Mucosa of stomach (tissue), 1 donor: ENCODE data around the gene CORO6.

Source experiments
- H3K27me3 ChIP-seq: one replicate; pipeline ENCODE4 v1.7.0; 2013; ENCODE audit warnings: mild to moderate bottlenecking, low read length; ENCODE audit not compliant: control insufficient read depth, insufficient read depth
- H3K36me3 ChIP-seq: one replicate; pipeline ENCODE4 v1.7.0; 2013; ENCODE audit warnings: low read length; ENCODE audit not compliant: control insufficient read depth, insufficient read depth
- H3K4me1 ChIP-seq: one replicate; pipeline ENCODE4 v1.7.0; 2013; ENCODE audit warnings: mild to moderate bottlenecking, low read length; ENCODE audit not compliant: control insufficient read depth, insufficient read depth
- H3K4me3 ChIP-seq: one replicate; pipeline ENCODE4 v1.7.0; 2013; ENCODE audit warnings: low read length
- H3K9ac ChIP-seq: one replicate; pipeline ENCODE4 v1.7.0; 2013; ENCODE audit warnings: mild to moderate bottlenecking, low read length, moderate library complexity
- H3K9me3 ChIP-seq: one replicate; pipeline ENCODE4 v1.7.0; 2013; ENCODE audit warnings: mild to moderate bottlenecking, low read length, moderate library complexity; ENCODE audit not compliant: control insufficient read depth
- donor health status: Pancreatic carcinoma.

CORO6 gene

DNA sequence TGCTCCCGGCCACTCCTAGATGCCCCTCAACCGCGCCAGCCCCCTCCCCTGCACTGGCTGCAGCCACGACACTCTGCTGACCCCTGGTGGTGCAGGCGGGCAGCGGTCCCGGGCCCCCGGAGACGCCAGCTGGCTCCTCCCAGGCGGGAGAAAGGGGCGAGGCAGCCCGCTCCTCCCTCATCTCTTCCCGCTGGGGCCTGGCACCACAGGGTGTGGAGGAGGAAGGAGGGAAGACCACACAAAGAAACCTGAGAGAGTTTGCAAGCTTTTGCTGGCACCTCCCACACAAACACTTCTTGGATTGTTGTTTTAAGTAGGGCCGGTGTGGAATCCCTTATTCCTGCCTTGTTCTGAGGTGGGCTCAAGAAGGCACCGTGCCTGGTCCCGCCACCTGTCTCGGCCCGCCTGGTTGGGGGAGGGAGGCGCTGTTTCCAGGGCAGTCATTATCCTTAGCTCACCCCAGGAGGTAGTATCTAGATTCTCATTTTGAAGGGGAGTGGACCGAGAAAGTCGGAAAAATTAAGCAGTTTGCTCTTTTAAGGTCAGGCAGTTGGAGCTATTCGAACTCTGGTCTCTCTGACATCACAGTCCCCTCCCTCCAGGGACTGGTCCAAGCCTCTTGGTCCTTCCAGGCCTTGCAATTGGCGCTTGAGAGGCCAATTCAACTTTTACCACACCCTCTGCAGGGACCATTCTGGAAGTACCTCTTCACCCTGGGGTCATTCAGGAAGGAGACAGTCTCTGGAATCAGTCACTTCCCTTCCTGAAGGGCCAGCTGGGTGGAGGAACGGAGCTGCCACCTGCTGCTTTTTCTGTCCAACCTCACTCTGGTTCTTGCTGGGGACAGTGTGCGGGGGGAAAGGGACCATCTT, 30.7 kb downstream of the CORO6 start:
- Histone ChIP-seq H3K4me1 (peaks cover 54% of the 10 kb centered on the region), H3K9me3 (no peaks in the 10 kb centered on the region), H3K36me3 (no peaks in the 10 kb centered on the region), H3K9ac (peak overlapping the region; percentile 30), H3K27me3 (no peaks in the 10 kb centered on the region), H3K4me3 (peak overlapping the region; percentile 24)

DNA sequence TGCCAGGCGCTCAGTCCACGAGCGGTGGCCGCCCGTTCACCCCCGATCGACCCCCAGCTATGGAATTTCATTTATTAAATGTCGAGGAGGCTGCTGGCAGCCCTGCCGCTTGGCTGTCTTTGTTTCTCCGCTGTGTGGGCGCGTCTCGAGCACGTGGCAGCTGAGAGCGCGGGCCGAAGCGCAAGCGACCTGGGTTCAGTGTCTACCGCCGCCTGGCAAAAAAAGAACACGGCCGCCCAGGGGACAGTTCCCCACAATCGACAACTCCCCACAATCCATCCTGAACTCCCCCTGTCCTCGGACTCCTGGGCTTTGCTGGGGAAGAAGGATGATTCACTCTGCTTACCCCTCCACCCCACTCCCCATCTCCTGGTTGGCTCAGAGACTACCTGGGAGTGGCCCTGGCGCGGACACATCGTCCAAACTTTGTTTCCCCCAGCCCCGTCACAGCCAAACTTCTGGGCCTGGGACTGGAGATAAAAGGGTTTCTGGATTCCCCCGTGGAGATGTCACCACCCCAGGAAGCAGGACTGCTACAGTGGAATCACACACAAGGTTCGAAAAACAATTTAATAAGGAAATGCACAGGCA, 31.5 kb downstream of the CORO6 start:
- peak overlapping the region; percentile 24 for H3K4me3 ChIP-seq
- H3K9me3 ChIP-seq: no peaks in the 10 kb centered on the region
- H3K4me1 ChIP-seq: peaks cover 60% of the 10 kb centered on the region
- no peaks in the 10 kb centered on the region for H3K27me3 ChIP-seq
- H3K9ac ChIP-seq: no peak overlapping the region
- H3K36me3 ChIP-seq: no peaks in the 10 kb centered on the region

DNA sequence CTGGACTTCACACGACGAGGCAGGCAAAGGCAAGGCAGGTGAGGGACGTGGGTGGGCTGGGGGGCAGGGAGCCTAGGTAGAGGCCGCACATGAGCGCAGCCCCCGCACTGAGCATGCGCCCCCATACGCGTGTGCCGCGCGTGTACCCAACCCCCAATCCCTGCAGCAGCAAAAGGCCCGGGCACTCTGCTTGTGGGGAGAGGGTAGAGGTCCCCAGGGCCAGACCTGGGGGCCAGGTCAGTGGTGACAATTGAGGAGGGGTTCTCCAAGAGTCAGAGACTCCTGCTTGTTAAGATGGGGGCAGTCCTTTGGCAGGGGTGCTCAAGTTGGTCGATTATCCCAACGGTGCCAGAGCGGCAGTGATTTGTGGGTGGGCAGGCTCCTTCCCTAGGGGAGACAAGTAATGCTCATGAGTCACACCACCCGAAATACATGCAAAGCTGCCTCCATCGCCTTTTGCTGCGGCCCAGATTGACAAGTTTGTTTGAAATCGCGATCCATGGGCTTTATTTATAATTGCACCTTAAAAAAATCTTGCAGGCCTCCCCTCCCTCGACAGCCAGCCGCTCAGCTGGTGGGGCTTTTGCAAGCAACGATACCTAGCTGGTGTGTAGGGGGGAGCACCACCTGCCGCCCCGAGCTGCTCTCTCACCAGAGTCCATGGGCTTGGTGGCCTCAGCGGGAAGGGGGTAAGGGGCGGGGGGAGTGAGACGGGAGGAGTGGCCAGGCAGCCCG, 32.1 kb downstream of the CORO6 start:
- no peak overlapping the region for H3K9ac ChIP-seq
- peak overlapping the region; percentile 60 for H3K4me3 ChIP-seq

DNA sequence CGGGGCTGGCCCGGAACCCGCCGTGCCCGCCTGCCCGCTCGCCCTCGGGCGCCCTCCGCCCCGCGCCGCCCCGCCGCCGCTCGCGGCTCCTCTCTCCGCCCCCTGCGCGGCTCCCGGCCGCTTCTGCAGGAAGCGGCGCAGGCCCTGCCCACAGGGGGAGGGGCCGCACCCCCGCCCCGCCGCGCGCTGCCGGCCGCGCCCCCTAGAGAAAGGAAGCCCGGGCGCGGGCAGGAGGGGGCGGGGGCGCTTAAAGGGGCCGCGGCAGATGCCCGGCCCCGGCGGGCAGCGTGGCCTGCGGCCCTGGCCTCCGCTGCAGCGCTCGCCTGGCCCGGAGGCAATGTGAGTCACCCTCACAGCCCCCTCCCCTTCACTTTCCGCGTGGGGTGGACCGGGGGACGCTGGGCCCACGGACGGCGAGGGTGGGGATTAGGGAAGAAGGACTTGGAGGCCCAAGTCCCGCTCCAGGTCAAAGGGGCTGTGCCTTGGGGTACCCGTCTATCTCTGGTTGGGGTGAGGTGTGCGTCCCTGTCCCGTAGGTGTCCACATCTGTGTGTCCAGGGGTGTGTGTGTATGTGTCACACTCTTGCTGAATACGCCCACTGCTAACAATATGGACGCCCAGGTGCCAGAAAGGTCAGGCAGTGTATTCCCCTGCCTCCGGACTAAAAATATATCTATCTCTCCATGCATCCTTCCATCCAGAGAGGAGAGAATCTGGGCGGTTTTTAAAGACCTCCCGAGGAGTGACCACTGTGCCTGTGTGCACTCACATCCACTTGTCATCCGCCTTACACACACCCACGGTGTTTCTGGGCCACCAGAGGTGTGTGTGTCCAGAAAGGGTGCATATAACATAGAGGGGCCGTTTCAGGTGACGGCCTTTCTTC, 32.9 kb downstream of the CORO6 start, which contains the start of gene GIT1:
GIT1 (minus strand) TSS at position 125 of the 887 bp plus-strand sequence. CDS start 270 bp downstream, outside the sequence.
- Histone ChIP-seq H3K27me3 (no peaks in the 10 kb centered on the region), H3K4me3 (peak within 1 kb of the TSS; percentile 67), H3K9ac (peak within 1 kb of the TSS; percentile 77), H3K36me3 (no peaks in the 10 kb centered on the region), H3K9me3 (no peaks in the 10 kb centered on the region), H3K4me1 (peaks cover 60% of the 10 kb centered on the region)

More for the DNA sequence above, 32.1 kb downstream of the CORO6 start:
- H3K4me1 ChIP-seq: peaks cover 60% of the 10 kb centered on the region
- no peaks in the 10 kb centered on the region for H3K9me3 ChIP-seq
- H3K27me3 ChIP-seq: no peaks in the 10 kb centered on the region
- H3K36me3 ChIP-seq: no peaks in the 10 kb centered on the region

DNA sequence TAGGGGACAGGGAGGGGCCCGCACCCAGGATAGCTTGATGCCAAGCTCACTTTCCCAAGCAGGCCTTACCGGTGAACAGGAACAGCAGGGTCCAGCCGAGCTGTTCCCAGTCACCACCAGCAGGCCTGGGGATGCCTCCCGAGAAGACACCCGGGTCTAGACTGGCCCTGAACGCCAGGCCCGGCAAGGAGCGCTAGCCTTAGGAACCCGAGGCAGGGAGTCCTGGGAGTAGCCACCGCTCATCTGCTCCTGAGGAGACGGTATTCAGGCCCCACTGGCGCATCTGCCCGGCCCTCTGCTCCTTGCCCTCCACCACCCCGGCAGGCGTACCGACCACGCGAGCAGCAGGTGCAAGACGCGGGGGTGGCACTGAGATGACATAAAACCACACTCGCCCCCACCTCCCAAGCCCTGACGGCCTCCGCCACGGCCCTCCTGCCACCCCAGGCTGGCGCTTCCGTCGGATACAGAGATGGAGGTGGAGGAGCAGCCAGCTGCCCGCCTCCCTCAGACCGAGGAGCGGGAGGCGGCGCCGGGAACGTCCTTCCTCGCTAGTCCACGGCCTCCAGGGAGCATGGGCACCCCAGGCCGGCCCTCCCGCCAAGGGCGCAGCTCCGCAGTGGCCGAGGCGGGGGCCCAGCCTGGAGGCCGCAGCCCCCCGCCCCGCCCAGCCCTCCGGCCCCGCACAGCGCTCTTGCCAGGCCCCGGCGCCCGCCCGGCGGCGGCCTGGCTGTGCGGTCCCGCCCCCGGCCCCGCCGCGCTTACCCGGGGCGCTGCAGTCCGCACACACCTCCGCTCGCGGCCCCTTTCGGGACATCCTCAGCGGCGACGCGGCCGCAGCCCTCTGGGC, 33.9 kb downstream of the CORO6 start:
- peaks cover 56% of the 10 kb centered on the region for H3K4me1 ChIP-seq
- H3K9ac ChIP-seq: peak overlapping the region; percentile 77
- H3K9me3 ChIP-seq: no peaks in the 10 kb centered on the region
- H3K36me3 ChIP-seq: no peaks in the 10 kb centered on the region
- H3K4me3 ChIP-seq: peak overlapping the region; percentile 67
- H3K27me3 ChIP-seq: no peaks in the 10 kb centered on the region

DNA sequence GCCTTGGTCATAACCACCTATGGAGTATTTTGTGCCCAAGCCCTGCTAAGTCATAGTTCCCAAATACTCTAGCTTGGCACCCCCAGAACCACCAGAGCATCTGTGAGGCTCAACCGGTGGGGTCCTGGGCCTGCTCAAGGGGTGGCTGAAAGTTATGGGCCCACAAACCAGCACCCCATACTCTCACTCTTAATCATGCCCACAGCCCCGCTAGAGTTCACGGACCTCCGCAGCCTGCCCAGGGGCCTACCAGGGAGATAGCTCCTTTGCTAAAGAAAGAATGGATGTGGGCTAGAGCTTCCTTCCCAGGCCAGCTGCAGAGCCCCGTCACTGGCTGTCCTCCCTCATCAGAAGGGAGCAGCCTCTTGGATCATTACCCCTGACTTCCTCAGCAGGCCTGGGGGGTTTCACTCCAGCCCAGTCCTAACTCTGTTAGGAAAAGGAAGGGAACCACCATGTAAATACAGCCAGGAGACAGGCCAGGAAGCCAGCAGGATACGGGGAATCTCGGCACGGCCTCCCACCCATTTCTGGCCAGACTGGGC, 34.6 kb downstream of the CORO6 start:
- Histone ChIP-seq H3K27me3 (no peaks in the 10 kb centered on the region), H3K9ac (peak overlapping the region; percentile 77), H3K36me3 (no peaks in the 10 kb centered on the region), H3K4me3 (peak overlapping the region; percentile 67), H3K4me1 (peaks cover 54% of the 10 kb centered on the region), H3K9me3 (no peaks in the 10 kb centered on the region)

DNA sequence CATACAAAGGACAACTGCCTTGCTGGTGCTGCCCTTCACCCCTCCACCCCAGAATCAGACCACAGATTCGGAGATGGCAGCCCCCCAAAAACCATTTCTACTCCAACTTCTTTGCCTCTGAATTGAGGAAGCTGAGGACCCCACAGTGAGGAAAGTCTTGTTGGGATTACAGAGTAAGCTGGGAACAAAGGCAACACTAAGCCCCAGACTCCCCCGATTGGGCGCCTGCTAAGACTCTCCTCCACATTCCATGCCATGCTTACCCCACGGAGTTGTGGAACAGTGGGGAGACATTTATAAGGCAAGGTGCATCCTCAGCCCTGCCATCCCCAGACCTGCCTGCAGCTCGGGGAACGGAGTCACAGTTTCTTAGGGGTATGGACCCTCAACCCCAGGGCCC, 35.1 kb downstream of the CORO6 start:
- peak overlapping the region; percentile 77 for H3K9ac ChIP-seq
- H3K4me1 ChIP-seq: peaks cover 51% of the 10 kb centered on the region
- H3K9me3 ChIP-seq: no peaks in the 10 kb centered on the region
- no peaks in the 10 kb centered on the region for H3K27me3 ChIP-seq
- H3K36me3 ChIP-seq: no peaks in the 10 kb centered on the region
- no peak overlapping the region for H3K4me3 ChIP-seq

DNA sequence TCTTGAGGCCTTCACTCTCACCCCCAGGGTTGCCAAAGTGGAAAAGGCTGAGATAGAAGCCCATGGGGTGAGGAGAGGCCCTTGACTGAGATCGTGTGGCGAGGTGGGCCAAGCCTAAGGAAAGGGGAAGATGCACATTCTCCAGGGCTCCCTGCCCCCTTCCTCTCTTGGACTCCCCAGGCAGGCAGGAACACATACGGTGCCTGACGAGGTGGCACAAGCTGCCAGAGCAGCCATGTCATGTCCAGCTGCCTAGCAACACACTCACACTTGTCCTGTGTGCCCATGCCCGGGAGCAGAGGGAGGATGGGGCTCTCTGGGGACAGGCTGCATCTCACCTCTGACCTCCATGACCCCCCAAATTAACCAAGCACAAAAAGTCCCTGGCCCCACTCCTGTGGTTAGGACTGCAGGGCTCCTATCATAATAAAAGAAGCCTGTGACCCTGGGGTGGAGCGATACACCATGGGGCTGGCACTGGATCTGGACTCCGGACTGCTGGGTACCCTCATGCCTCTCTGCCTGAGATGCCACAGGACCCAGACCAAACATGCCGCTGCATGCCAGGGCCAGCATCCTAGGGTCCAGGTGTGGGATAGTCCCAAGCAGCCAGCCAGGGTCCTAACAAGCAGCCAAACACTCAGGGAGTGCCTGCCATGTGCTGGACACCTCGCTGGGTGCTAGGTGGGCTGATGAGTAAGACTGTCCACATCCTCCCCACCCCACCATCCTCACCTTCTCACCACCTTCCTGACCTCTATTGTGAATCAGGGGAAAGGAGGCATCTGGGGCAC, 35.8 kb downstream of the CORO6 start:
- H3K4me3 ChIP-seq: no peak overlapping the region
- no peak overlapping the region for H3K9ac ChIP-seq
- no peaks in the 10 kb centered on the region for H3K27me3 ChIP-seq
- no peaks in the 10 kb centered on the region for H3K36me3 ChIP-seq
- no peaks in the 10 kb centered on the region for H3K9me3 ChIP-seq
- H3K4me1 ChIP-seq: peaks cover 44% of the 10 kb centered on the region

DNA sequence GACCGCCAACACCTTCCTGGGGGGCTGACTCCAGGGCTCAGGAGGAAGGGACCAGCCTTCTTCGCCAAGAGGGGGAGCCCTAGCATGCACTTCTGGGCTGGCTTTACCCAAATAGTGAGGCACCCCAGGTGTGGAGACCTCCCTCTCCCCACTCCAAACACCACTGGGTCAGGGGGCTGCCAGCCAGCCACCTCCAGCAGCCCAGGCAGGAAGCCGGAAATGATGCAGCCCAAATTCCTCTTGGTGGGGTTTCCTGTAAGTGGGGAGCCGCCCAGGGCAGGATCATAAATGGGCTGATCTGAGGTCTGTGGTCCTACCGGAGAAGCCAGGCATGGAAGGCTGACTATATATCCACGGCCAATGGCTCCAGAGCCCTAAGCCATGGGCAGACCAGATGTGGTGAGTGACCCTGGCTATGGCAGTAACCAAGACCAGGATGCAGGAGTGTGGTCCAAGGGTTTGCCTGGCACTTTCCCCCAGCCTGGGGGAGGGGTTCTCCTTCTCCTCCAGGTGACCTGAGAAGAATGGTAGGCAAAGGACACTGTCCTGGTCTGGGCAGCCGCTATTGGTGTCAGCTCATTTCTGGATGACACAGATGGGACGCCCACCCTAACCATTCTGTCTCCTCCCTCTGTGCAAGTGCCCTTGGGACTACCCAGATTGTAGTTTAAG, 37.5 kb downstream of the CORO6 start:
- peaks cover 32% of the 10 kb centered on the region for H3K4me1 ChIP-seq
- H3K36me3 ChIP-seq: no peaks in the 10 kb centered on the region
- no peaks in the 10 kb centered on the region for H3K9me3 ChIP-seq
- H3K4me3 ChIP-seq: no peak overlapping the region
- H3K27me3 ChIP-seq: no peaks in the 10 kb centered on the region
- no peak overlapping the region for H3K9ac ChIP-seq
